ENCODE measurements around the gene ANGPTL4. TPM values are rescaled to one million over a fixed set of nuclear protein-coding genes. Genes with fewer than 3 reads are reported as not detected.

ANGPTL4 gene
- total RNA-seq, 2 donors from 2014 or later: 29.9 to 99.1 TPM

GRCh38 chr19:8395621-8396082 lies 31.7 kb downstream of the ANGPTL4 start:
- Histone ChIP-seq H3K4me1 (ENCODE audit: control insufficient read depth in 1 of 2, low read depth in 2 of 2) (peaks cover 33 to 65% of the 10 kb centered on the region in 2 donors), H3K27me3 (replicated peaks; ENCODE audit: insufficient read depth) (no peaks in the 10 kb centered on the region), H3K9me3 (no peaks in the 10 kb centered on the region), H3K27ac (no peak overlapping the region), H3K36me3 (peaks cover 5% of the 10 kb centered on the region), H3K4me3 (no peak overlapping the region)
- DNase-seq (ENCODE audit: low spot score): no peak
- TF ChIP-seq, protein P1, sequence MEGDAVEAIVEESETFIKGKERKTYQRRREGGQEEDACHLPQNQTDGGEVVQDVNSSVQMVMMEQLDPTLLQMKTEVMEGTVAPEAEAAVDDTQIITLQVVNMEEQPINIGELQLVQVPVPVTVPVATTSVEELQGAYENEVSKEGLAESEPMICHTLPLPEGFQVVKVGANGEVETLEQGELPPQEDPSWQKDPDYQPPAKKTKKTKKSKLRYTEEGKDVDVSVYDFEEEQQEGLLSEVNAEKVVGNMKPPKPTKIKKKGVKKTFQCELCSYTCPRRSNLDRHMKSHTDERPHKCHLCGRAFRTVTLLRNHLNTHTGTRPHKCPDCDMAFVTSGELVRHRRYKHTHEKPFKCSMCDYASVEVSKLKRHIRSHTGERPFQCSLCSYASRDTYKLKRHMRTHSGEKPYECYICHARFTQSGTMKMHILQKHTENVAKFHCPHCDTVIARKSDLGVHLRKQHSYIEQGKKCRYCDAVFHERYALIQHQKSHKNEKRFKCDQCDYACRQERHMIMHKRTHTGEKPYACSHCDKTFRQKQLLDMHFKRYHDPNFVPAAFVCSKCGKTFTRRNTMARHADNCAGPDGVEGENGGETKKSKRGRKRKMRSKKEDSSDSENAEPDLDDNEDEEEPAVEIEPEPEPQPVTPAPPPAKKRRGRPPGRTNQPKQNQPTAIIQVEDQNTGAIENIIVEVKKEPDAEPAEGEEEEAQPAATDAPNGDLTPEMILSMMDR (IDR thresholded peaks at IDR 0.05): no peak
- ATAC-seq (ENCODE audit: insufficient number of reproducible peaks, low FRiP score, low read depth): no peak

- peaks cover 29 to 62% of the 10 kb centered on the region in 2 donors for H3K4me1 ChIP-seq (ENCODE audit: control insufficient read depth in 1 of 2, low read depth in 2 of 2)
- TF ChIP-seq, protein P1 (IDR thresholded peaks at IDR 0.05): no peak
- H3K27me3 ChIP-seq (replicated peaks; ENCODE audit: insufficient read depth): no peaks in the 10 kb centered on the region
- H3K4me3 ChIP-seq: no peak overlapping the region
- peaks cover 6% of the 10 kb centered on the region for H3K36me3 ChIP-seq
- ATAC-seq (ENCODE audit: insufficient number of reproducible peaks, low FRiP score, low read depth): no peak
- no peaks in the 10 kb centered on the region for H3K9me3 ChIP-seq
- no peak overlapping the region for H3K27ac ChIP-seq
- DNase-seq (ENCODE audit: low spot score): no peak
Observed at GRCh38 chr19:8396185-8396562, 32.2 kb downstream of the ANGPTL4 start.

GRCh38 chr19:8396563-8397203 lies 32.7 kb downstream of the ANGPTL4 start:
- Histone ChIP-seq H3K9me3 (no peaks in the 10 kb centered on the region), H3K36me3 (peaks cover 9% of the 10 kb centered on the region), H3K27me3 (replicated peaks; ENCODE audit: insufficient read depth) (no peaks in the 10 kb centered on the region), H3K4me1 (ENCODE audit: control insufficient read depth in 1 of 2, low read depth in 2 of 2) (peaks cover 24 to 56% of the 10 kb centered on the region in 2 donors), H3K4me3 (no peak overlapping the region), H3K27ac (no peak overlapping the region)
- TF ChIP-seq, protein P1 (IDR thresholded peaks at IDR 0.05): peak; percentile 61
- no peak for ATAC-seq (ENCODE audit: insufficient number of reproducible peaks, low FRiP score, low read depth)
- DNase-seq (ENCODE audit: low spot score): no peak

GRCh38 chr19:8397271-8397670 lies 33.3 kb downstream of the ANGPTL4 start:
- TF ChIP-seq, protein P1 (IDR thresholded peaks at IDR 0.05): no peak
- H3K4me1 ChIP-seq (ENCODE audit: control insufficient read depth in 1 of 2, low read depth in 2 of 2): peaks cover 20 to 51% of the 10 kb centered on the region in 2 donors
- H3K27me3 ChIP-seq (replicated peaks; ENCODE audit: insufficient read depth): no peaks in the 10 kb centered on the region
- no peak overlapping the region for H3K27ac ChIP-seq
- H3K4me3 ChIP-seq: no peak overlapping the region
- ATAC-seq (ENCODE audit: insufficient number of reproducible peaks, low FRiP score, low read depth): no peak
- no peak for DNase-seq (ENCODE audit: low spot score)
- peaks cover 15% of the 10 kb centered on the region for H3K36me3 ChIP-seq
- H3K9me3 ChIP-seq: no peaks in the 10 kb centered on the region

- ATAC-seq (ENCODE audit: insufficient number of reproducible peaks, low FRiP score, low read depth) (no peak), DNase-seq (ENCODE audit: low spot score) (no peak)
- Histone ChIP-seq H3K9me3 (no peaks in the 10 kb centered on the region), H3K4me1 (ENCODE audit: control insufficient read depth in 1 of 2, low read depth in 2 of 2) (peaks cover 14 to 45% of the 10 kb centered on the region in 2 donors), H3K27me3 (replicated peaks; ENCODE audit: insufficient read depth) (no peaks in the 10 kb centered on the region), H3K36me3 (peaks cover 21% of the 10 kb centered on the region), H3K4me3 (no peak overlapping the region), H3K27ac (no peak overlapping the region)
- TF ChIP-seq, protein P1 (IDR thresholded peaks at IDR 0.05): no peak
Observed at GRCh38 chr19:8397746-8398310, 33.9 kb downstream of the ANGPTL4 start.
